RWPE1 (cell line): ENCODE data around the gene HIVEP3.

Experiments
- CTCF ChIA-PET: fragments of 350-600 bp; sonication (Branson Sonifier 250); formaldehyde crosslinking; extraction: SDS; loops from one replicate; lab custom pipeline; 2021; lab: Yijun Ruan, JAX
- POLR2A ChIA-PET: fragments of 400-600 bp; formaldehyde crosslinking; extraction: SDS; loops from one replicate; lab custom pipeline; 2020; ENCODE audit warnings: antibody characterized with exemption; ENCODE audit not compliant: low non-redundant PET; lab: Yijun Ruan, JAX
- DNase-seq: peaks from one replicate; pipeline ENCODE4 v3.0.0; 2012; ENCODE audit warnings: low spot score
- H3K27ac ChIP-seq: fragments of 450-650 bp; 2 replicates; pipeline ENCODE4 v1.5.1; 2017
- CTCF ChIP-seq: fragments of 450-650 bp; conservative IDR thresholded peaks from 2 replicates; pipeline ENCODE4 v1.5.1; 2017; ENCODE audit warnings: low read depth, mild to moderate bottlenecking

HIVEP3 gene

GRCh38 chr1:41681331-41682098 lies 237.2 kb downstream of the HIVEP3 start:
- peak overlapping the region; percentile 37; the same call in 1 of the 2 replicates for H3K27ac ChIP-seq
- ChIA-PET POLR2A (no interaction called here), CTCF (interaction anchor here (0.8 to 1.0 kb wide), 2 partner anchors 121 to 215 kb away, joined by 5 read pairs; no protein-coding TSS in a partner anchor)
- no peak for DNase-seq
- no peak for TF ChIP-seq CTCF

GRCh38 chr1:41679994-41680393 lies 238.7 kb downstream of the HIVEP3 start:
- H3K27ac ChIP-seq = peak overlapping the region; percentile 62
- no peak for DNase-seq
- ChIA-PET POLR2A (no interaction called here), CTCF (interaction anchor here (0.5 to 0.7 kb wide), 2 partner anchors 30 to 460 kb away, joined by 3 read pairs; no protein-coding TSS in a partner anchor)
- TF ChIP-seq CTCF = no peak

- DNase-seq = no peak
- CTCF ChIA-PET = no interaction called here
- H3K27ac ChIP-seq = peak overlapping the region; percentile 62
- TF ChIP-seq CTCF = no peak
- POLR2A ChIA-PET = no interaction called here
These were observed 239.2 kb downstream of the HIVEP3 start for GRCh38 chr1:41679531-41679930.

GRCh38 chr1:41678111-41678878 lies 240.4 kb downstream of the HIVEP3 start:
- no peak for TF ChIP-seq CTCF
- ChIA-PET CTCF (no interaction called here), POLR2A (no interaction called here)
- DNase-seq = no peak
- peak overlapping the region; percentile 62 for H3K27ac ChIP-seq

GRCh38 chr1:41677620-41678019 lies 241.1 kb downstream of the HIVEP3 start:
- no peak for TF ChIP-seq CTCF
- CTCF ChIA-PET = no interaction called here
- no peak for DNase-seq
- POLR2A ChIA-PET = no interaction called here
- no peak overlapping the region; the same call in 1 of the 2 replicates for H3K27ac ChIP-seq

GRCh38 chr1:41675401-41675800 lies 243.3 kb downstream of the HIVEP3 start:
- no peak for TF ChIP-seq CTCF
- CTCF ChIA-PET = no interaction called here
- DNase-seq = no peak
- POLR2A ChIA-PET = no interaction called here
- H3K27ac ChIP-seq = no peak overlapping the region
